ENCODE measurements around the gene SPATA17.

- TF ChIP-seq TCF4 (CRISPR knock-in tag; IDR thresholded peaks at IDR 0.05; ENCODE audit: borderline replicate concordance) = no peak
- no peak for TF ChIP-seq ZC3H10 (CRISPR knock-in tag; IDR thresholded peaks at IDR 0.05)
- TF ChIP-seq CSRNP3 (CRISPR knock-in tag; IDR thresholded peaks at IDR 0.05) = no peak
- TF ChIP-seq PPARA (CRISPR knock-in tag; IDR thresholded peaks at IDR 0.05; ENCODE audit: borderline replicate concordance) = no peak
- no peak for TF ChIP-seq ZFP3 (CRISPR knock-in tag; IDR thresholded peaks at IDR 0.05)
- TF ChIP-seq ZNF70 (CRISPR knock-in tag; IDR thresholded peaks at IDR 0.05) = no peak
- no peak for TF ChIP-seq PATZ1 (CRISPR knock-in tag; IDR thresholded peaks at IDR 0.05; ENCODE audit: borderline replicate concordance)
- TF ChIP-seq ZFP30 (CRISPR knock-in tag; IDR thresholded peaks at IDR 0.05) = no peak
Observed at GRCh38 chr1:217721692-217722091, 90.5 kb downstream of the SPATA17 start.

Measured in SK-N-SH treated with all-trans-retinoic acid at 6 μM for 48 hours (cell line).